ENCODE results near the gene NOTUM.
A peak's percentile ranks its signal among the peaks of the same experiment; 100 is the strongest.
"Not testable (repeated sequence)": the region's sequence is repeated elsewhere in the genome, so short reads cannot be mapped to it uniquely, and the experiment has no call there.

NOTUM gene

DNA sequence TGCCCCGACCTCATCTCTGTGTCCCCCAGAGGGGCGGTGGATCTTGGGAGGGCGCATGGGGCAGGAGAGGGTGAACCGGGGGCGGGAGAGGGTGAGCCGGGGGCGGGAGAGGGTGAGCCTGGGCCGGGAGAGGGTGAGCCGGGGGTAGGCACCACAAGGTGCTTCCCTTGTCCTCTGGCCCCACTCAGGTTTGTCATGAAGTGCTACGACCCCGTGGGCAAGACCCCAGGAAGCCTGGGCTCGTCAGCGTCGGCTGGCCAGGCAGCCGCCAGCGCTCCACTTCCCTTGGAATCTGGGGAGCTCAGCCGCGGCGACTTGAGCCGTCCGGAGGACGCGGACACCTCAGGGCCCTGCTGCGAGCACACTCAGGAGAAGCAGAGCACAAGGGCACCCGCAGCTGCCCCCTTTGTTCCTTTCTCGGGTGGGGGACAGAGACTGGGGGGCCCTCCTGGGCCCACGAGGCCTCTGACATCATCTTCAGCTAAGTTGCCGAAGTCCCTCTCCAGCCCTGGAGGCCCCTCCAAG, 35.3 kb upstream of the NOTUM start:
- DNase-seq = no peak

GRCh38 chr17:81995463-81996231, 34.7 kb upstream of the NOTUM start:
- DNase-seq = no peak

DNA sequence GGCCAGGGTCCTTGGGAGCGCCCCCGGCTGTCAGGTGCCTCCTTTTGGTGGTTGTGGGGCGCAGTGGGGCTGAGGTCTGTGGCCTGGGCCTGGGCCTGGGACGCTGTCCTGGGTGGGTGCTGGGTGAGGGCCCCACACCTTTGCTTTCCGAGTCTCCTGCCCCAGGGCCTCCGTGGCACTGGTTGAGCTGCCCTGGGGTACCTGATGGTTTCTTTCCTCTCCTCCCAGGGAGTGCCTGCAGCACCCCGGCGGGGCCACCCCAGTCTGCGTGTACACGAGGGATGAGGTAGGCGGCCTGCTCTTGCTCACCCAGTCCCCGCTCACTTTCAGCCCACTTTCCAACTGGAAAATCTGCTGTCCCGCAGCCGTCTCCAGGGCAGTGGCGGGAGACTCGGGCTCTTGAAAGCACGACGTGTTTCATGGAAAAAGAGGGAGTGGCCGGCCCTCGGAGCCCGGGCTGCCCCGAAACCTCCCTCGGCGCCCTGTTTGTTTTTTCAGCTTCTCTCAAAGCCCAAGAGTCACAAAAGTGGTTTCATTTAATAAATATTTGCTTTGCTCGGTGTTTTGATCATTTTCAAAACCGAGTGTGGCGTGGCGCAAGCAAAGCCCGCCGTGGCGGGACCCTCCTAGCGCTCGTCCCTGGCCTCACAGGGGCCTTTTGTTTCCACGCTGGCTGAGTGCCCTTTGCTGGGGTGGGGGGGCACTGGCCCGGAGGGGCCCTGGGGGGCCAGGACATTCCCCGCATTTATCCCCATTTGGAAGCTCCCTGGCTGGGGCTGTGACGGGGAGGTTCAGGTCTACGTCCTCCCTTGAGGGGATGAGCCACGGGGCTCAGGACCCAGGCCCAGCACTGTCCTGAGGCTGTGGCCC, 33.8 kb upstream of the NOTUM start:
- DNase-seq = no peak

DNA sequence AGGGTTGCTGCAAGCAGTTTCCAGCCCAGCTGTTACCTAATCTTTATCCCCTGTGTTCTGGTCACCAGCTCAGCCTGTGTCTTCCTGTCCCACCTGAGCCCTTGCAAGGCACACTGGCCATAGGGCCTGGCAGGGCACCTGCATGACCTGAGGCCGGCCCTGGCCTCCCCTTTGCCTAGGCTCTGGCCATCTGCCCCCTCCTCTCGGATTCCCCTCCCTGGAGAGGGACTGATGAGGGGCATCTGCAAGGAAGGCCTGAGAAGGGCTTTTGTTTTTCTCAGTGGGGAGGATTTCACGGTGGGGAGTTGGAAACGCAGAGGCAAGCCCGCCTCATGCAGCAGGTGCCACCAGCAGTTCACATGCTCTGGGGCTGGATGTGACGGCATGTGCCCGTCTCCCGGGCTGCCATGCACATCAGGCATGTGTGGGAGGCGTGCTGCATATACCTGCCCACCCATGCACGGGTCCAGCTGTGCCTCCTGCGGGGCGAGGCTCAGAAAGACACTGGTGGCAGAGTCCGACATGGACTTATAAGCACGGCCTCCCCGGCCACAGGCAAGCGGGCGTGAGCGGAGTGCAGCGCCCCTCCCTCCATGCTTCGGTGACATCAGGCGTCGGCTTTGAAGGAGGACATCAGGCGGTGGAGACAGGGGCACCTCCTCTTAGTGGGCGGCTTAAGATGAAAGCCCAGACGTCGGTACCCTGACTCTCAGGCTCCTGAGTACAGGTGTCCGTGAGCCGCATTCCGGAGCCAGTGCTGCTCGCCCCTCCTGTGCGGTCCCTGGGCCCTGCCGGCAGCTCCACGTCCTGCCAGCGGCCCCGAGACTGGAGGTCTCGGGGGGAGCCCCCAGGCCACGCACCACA, 33.0 kb upstream of the NOTUM start:
- DNase-seq = no peak

DNA sequence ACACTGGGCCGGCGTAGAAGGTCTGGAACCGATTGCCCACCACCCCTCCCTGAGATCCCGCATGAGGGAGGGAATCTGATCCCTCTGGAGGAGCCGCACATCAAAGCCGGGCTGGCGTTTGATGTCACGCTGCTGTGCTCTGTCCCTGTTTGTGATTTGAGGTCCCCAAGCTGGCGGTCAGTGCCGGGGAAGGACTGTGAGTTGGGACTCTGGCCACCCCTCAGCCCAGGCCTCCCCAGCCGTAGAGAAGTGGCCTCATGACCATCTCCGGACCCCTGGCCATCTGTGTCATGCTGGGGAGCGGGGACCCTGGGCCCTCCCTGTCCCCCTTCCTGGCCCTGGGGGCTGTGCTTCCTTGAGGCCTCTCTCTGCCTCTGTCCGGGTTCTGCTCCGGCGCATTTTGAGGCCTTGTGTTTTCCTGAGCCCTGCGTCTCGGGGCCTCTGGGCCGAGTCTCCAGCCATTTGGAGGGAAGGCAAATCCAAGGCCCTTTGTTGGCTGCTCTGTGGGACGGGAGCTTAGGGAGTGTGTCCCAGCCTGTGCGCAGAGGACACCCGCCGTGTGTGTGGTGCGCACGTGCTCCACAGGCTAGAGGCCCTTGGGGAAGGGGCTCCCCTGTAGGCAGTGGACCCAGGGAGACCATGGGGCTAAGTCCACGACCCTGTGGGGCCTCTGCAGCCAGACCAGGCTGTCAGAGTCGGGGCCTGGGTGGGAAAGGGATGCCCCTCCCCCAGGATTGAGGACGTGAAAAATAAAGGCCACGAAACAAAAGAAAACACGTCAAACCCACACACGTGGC, 31.5 kb upstream of the NOTUM start:
- no peak for DNase-seq

GRCh38 chr17:81991684-81992305, 30.8 kb upstream of the NOTUM start:
- DNase-seq = no peak

GRCh38 chr17:81990836-81991683, 30.1 kb upstream of the NOTUM start:
- no peak for DNase-seq

GRCh38 chr17:81987161-81987770, 26.3 kb upstream of the NOTUM start:
- no peak for DNase-seq

GRCh38 chr17:81986606-81987005, 25.6 kb upstream of the NOTUM start:
- DNase-seq = no peak

DNA sequence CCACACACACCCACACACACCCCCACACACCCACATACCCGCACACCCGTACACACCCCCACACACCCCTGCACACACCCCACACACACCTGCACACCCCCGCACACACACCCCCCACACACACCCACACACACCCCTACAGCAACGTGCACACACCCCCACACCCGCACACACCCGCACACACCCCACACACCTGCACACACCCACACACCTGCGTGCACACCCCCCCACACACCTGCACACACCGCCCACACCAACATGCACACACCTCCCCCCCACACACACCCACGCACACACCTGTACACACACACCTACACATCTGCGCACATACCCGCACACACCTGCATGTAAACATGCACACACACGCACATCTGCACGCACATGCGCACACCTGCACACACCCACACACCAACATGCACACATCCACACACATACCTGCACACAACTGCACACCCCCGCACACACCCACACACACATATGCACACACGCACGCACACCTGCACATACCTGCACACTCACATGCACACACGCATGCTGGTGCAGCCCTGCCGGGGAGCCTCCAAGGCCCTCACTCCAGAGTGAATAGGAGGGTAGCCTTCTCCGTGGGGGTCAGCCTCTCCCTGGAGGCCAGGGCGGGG, 23.9 kb upstream of the NOTUM start:
- no peak for DNase-seq

DNA sequence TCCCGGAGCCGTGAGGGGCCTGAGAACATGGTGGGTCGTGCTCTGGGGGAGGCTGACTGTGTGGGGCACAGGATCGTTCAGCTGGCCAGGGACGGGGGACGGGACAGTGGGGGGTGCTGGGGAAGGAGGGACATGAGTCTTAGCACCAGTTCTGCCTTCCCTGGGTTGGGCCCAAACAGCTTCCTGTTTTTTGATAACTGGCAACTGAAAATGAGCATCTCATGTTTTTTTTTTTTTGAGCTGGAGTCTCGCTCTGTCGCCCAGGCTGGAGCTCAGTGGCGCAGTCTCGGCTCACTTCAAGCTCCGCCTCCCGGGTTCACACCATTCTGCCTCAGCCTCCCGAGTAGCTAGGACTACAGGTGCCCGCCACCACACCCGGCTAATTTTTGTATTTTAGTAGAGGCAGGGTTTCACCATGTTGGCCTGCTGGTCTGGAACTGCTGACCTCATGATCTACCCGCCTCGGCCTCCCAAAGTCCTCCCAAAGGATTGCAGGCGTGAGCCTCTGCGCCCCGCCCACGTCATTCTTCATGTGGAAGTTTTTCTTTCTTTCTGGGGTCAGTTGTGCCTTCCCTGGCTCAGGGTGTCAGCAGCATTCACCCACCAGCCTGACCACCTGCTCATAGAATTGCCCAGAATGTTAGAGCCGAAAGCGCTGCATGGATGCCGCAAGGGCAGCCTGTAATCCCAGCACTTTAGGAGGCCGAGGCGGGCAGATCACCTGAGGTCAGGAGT, 22.8 kb upstream of the NOTUM start:
- DNase-seq = no peak

DNA sequence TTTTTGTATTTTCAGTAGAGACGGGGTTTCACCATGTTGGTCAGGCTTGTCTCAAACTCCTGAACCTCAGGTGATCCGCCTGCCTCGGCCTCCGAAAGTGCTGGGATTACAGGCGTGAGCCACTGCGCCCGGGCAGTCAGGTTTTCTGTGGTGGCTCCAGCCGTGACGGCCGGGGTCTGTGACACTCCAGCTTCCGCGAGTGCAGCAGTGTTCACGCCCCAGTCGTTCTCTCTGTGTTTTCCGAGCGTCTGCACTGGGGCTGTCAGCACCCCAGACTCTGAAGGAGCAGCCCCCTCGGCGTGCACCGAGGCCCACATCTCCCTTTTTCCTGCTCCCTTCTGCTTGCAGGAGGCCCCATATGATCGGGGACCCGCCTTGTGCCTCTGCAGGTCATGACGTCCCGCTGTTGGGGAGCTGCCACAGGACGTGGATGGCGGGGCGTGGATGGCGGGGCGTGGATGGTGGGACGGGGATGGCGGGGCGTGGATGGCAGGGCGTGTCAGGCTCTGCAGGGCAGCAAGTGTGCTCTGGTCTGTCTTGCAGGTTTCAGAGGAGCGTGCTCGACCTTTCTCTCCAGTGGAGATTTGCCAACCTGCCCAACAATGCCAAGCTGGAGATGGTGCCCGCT, 22.1 kb upstream of the NOTUM start:
- no peak for DNase-seq

DNA sequence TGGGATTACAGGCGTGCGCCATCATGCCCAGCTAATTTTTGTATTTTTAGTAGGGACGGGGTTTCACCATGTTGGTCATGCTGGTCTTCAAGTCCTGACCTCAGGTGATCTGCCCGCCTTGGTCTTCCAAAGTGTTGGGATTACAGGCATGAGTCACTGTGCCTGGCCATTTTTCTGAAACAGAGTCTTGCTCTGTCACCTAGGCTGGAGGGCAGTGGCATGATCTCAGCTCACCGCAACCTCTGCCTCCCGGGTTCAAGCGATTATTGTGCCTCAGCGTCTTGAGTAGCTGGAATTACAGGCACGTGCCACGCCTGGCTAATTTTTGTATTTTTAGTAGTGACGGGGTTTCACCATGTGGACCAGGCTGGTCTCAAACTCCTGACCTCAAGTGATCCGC, 20.5 kb upstream of the NOTUM start:
- DNase-seq = not testable (repeated sequence)

DNA sequence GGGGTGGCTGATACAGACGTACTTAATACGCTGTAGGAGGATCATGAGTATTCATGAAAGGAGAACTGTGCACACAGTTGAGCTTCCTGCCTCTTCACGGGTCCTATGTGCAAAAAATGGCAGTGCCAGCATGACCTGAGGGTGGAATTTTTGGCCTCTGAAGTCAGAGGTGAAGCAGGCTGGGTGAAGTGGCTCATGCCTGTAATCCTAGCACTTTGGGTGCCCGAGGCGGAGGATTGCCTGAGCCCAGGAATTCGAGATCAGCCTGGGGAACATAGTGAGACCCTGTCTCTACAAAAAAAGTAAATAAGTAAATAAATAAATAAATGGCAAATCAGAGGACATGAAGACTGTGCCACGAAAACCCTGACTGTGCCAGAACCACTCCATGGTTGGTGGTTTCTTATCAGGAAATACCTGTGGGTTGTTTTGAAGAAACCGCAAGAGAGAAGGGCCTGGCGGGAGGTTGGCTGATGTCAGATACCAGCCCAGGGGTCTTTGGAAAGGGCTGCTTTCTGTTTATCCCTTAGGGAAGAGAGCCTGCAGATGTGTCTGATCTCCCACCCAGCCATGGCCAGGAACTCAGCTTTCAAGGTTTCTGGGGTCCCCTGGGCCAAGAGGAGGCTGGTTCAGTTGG, 19.8 kb upstream of the NOTUM start:
- DNase-seq = no peak

DNA sequence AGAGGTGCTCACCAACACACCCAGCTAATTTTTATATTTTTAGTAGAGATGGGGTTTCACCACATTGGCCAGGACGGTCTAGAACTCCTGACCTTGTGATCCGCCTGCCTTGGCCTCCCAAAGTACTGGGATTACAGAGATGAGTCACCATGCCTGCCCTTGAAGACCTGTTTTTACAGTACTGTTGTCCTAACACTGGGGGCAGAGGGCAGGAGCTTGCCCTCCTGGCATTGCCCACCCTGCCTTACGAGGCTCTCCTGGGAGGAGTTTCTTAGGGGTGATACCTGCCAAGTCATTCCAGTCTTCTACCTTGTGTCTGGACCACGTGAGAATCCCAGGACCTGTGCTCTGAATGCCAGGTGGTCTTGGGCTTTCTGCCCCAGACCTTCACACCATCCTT, 19.1 kb upstream of the NOTUM start:
- DNase-seq = no peak

DNA sequence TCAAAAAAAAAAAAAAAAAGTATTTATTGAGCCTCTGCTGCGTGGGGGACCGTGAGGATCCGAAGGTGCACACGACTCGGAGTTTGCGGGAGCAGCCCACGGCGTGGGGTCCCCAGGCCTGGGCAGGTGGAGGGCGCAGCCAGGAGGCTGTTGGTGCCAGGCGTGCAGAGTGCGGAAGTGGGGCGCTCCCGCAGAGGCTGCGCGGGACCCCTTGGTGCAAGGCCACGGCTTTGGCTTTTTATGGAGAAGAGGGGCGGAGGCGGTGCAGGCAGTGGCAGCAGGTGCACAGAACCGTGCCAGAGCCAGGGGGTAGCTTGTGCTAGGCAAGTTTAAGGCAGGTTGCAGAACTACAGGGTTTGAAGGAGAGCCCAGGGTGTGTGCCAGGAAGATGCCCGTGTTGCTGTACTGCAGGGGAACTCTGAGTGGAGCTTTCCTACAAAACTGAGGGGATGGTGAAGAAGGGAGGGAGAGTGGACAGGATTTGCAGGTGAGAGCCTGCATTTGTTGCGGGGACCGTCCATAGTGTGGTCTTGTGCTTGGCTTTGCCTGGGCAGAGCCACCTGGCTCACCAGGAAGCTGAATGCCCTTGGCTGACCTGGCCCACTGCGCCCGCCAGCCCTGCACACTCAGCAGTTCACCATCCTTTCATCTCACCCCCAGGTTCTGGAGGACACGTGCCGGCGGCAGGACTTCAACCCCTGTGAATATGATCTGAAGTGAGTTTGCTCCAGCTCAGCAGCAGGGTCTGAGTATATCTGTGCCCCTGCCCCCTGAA, 17.7 kb upstream of the NOTUM start:
- no peak for DNase-seq

- DNase-seq = peak; percentile 79 to 92
These were observed 16.3 kb upstream of the NOTUM start, which contains the start of gene ASPSCR1 for GRCh38 chr17:81977211-81977808. Gene ASPSCR1, plus strand, starts transcription at chr17:81977629. Its CDS starts 18 bp downstream, at chr17:81977647.

All from Kasumi-1 (cell line).